Stimulated activated CD4-positive, alpha-beta T cell treated with anti-CD3 and anti-CD28 coated beads, Interleukin-12 subunit alpha, Interleukin-12 subunit beta, amount 100 ng/mL, for 24 hours (primary cell): ENCODE data around the gene MYH10.

Experiments
- DNase-seq, 2 experiments: peaks; one replicate each; pipeline ENCODE4 v3.0.0-alpha.2; 2020; ENCODE audit warnings: low read depth in 2 of 2

The MYH10 gene

GRCh38 chr17:8474826-8475225, 155.7 kb downstream of the MYH10 start:
- DNase-seq = no peak

GRCh38 chr17:8473451-8474192, 156.9 kb downstream of the MYH10 start:
- DNase-seq = no peak

GRCh38 chr17:8472663-8473062, 157.9 kb downstream of the MYH10 start:
- DNase-seq = no peak

GRCh38 chr17:8470447-8471047, 160.0 kb downstream of the MYH10 start:
- no peak for DNase-seq

GRCh38 chr17:8469964-8470363, 160.6 kb downstream of the MYH10 start:
- no peak for DNase-seq

- DNase-seq = no peak
These were observed 161.5 kb downstream of the MYH10 start for GRCh38 chr17:8468980-8469379.

- DNase-seq = no peak
These were observed 162.4 kb downstream of the MYH10 start for GRCh38 chr17:8468127-8468526.

GRCh38 chr17:8467527-8467926, 163.0 kb downstream of the MYH10 start:
- DNase-seq = no peak

GRCh38 chr17:8466873-8467272, 163.7 kb downstream of the MYH10 start:
- no peak for DNase-seq

- no peak for DNase-seq
These were observed 164.1 kb downstream of the MYH10 start for GRCh38 chr17:8466456-8466855.

GRCh38 chr17:8465759-8466158, 164.8 kb downstream of the MYH10 start:
- no peak for DNase-seq

- no peak for DNase-seq
These were observed 165.2 kb downstream of the MYH10 start for GRCh38 chr17:8465356-8465755.

GRCh38 chr17:8464941-8465340, 165.6 kb downstream of the MYH10 start:
- no peak for DNase-seq

- no peak for DNase-seq
These were observed 167.4 kb downstream of the MYH10 start for GRCh38 chr17:8463099-8463498.

GRCh38 chr17:8462564-8462963, 168.0 kb downstream of the MYH10 start:
- no peak for DNase-seq

GRCh38 chr17:8459831-8460230, 170.7 kb downstream of the MYH10 start:
- DNase-seq = no peak

GRCh38 chr17:8459107-8459506, 171.4 kb downstream of the MYH10 start:
- no peak for DNase-seq

GRCh38 chr17:8458128-8458527, 172.4 kb downstream of the MYH10 start:
- DNase-seq = no peak

GRCh38 chr17:8455665-8456209, 174.8 kb downstream of the MYH10 start:
- no peak for DNase-seq

GRCh38 chr17:8453326-8453725, 177.2 kb downstream of the MYH10 start:
- no peak for DNase-seq

- no peak for DNase-seq
These were observed 178.5 kb downstream of the MYH10 start for GRCh38 chr17:8451933-8452614.

GRCh38 chr17:8448310-8448709, 182.2 kb downstream of the MYH10 start:
- DNase-seq = no peak

GRCh38 chr17:8447799-8448198, 182.7 kb downstream of the MYH10 start:
- DNase-seq = no peak
